K562 (cell line): ENCODE measurements around the gene UTP14A. TPM values are rescaled to one million over a fixed set of nuclear protein-coding genes. Genes with fewer than 3 reads are reported as not detected.

Experiments
- ELF1 ChIP-seq: fragments of 200-800 bp; sonication (Bioruptor generic); IDR thresholded peaks from 2 replicates; pipeline ENCODE4 v1.6.1; 2016; ENCODE audit warnings: missing genetic modification characterization, missing compliant biosample characterization
- ESRRA ChIP-seq: fragments of 450-650 bp; IDR thresholded peaks from 2 replicates; pipeline ENCODE4 v1.6.1; 2014; ENCODE audit warnings: low read depth, mild to moderate bottlenecking, moderate library complexity, borderline replicate concordance
- FUS ChIP-seq: fragments of 200-400 bp; formaldehyde crosslinking; optimal IDR thresholded peaks from 2 replicates; pipeline ENCODE3; 2017; ENCODE audit warnings: low read depth, low read length
- KLF1 ChIP-seq: fragments of 450-650 bp; IDR thresholded peaks from 2 replicates; pipeline ENCODE4 v1.6.1; 2016; ENCODE audit warnings: missing genetic modification characterization, missing compliant biosample characterization
- SPI1 ChIP-seq: IDR thresholded peaks from 2 replicates; pipeline ENCODE4 v1.6.1; 2011; ENCODE audit warnings: low read depth, low read length, control low read depth, borderline replicate concordance
- TBP ChIP-seq: optimal IDR thresholded peaks from 2 replicates; pipeline ENCODE3; 2011; ENCODE audit warnings: low read depth, low read length, improper control_type of control experiment
- ZFP30 ChIP-seq: fragments of 250-450 bp; sonication (Bioruptor Pico); IDR thresholded peaks from 2 replicates; pipeline ENCODE4 v1.8.0; 2022; ENCODE audit warnings: moderate library complexity, mild to moderate bottlenecking, inconsistent platforms, borderline replicate concordance
- polyA plus RNA-seq, 8 experiments: library from polyadenylated mRNA; depleted of rRNA in 4 of 8; stranded (reverse) in 5 of 8; unstranded in 3 of 8; fragments of >200 nt; fragmentation: Nextera tagmentation in 2 of 8; fragmentation: Illumina TruSeq in 1 of 8; extraction: Ambion mirVana in 2 of 8; extraction: Trizol in 1 of 8; gene quantifications; 2 replicates each; pipeline versions ENCODE4 v1.2.1 to v1.2.3, GENCODE V29; 2011 to 2014; ENCODE audit warnings: inconsistent platforms in 1 of 8, missing spikeins in 1 of 8
- total RNA-seq, 7 experiments: library from RNA; depleted of rRNA in 6 of 7; stranded (reverse); fragments of >200 nt in 6 of 7; fragmentation: Illumina TruSeq in 2 of 7; extraction: Trizol in 2 of 7; gene quantifications; 2 replicates each; pipeline versions ENCODE4 v1.2.1 to v1.2.3, GENCODE V29; 2011 to 2021; ENCODE audit warnings: low replicate concordance in 1 of 7
- TF ChIP-seq, protein P1 (sequence below): fragments of 250-450 bp; sonication (Bioruptor Pico); IDR thresholded peaks from 2 replicates; pipeline ENCODE4 v1.9.0; 2021; ENCODE audit warnings: mild to moderate bottlenecking, inconsistent platforms
- TF ChIP-seq, protein P2 (sequence below), 2 experiments: IDR thresholded peaks in 1 of 2; conservative IDR thresholded peaks in 1 of 2; 2 replicates each; pipeline ENCODE4 v1.6.1; 2016; ENCODE audit warnings: low read depth in 2 of 2, mild to moderate bottlenecking in 1 of 2, missing compliant biosample characterization in 1 of 2, missing genetic modification characterization in 1 of 2, moderate library complexity in 1 of 2
- TF ChIP-seq, protein P3 (sequence below), 2 experiments: fragments of 450-650 bp in 1 of 2; sonication (generic) in 1 of 2; formaldehyde crosslinking in 1 of 2; IDR thresholded peaks; 2 replicates each; pipeline versions ENCODE4 v1.7.1 to v1.9.0; 2016 to 2022; ENCODE audit warnings: inconsistent platforms in 1 of 2, mild to moderate bottlenecking in 1 of 2, missing genetic modification reagents in 1 of 2

The UTP14A gene
- total and polyA plus RNA-seq, 9 of the 15 experiments (the other 6 are each of a cell fraction or from before 2014, with no cell fraction given), result 30.5 to 91.0 (median 64.1) TPM

DNA sequence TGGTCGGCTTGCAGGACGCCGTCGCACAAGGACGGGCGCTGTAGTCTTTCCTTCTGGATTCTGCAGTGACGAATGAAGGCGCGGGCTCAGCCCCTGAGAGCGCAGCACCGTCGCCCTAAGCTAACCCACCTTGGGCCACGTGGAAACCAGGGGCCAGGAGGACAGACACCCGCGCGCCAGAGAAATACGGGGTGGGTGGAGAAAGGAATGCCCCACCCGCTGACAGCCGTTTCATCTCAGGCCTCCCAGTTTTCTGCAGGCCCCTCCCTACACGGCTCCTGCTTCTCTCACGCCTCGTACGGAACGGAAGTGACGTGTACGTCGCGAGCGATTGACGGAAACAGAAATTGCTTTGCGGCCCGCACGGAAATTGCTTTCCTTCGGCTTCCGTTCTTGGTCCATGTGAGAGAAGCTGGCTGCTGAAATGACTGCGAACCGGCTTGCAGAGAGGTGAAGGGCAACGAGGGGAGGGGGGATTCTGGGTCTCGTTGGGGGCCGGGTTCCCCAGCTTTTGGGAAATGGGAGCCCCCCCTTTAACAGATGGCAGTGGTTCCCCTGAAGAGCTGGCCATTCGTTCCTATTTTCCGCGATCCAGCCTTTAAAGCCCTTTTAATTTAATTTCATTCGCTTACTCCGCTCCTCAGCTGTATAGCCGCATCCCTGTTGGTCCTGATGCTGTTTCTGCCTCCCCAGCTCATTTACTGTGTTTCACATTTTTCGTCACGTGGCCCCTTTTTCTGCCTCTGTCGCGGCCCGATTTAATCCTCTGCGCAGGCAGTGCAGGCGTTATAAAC, at the start of gene UTP14A (continued):
- peak; percentile 44; the same call in 1 of the 2 replicates for TF ChIP-seq SPI1
- no peak for TF ChIP-seq FUS
- TF ChIP-seq ESRRA, result 0 out of 2 replicates have a peak, but pooled peaks have one; percentile 32
- TF ChIP-seq TBP, result peak; percentile 72
- TF ChIP-seq, protein P1, sequence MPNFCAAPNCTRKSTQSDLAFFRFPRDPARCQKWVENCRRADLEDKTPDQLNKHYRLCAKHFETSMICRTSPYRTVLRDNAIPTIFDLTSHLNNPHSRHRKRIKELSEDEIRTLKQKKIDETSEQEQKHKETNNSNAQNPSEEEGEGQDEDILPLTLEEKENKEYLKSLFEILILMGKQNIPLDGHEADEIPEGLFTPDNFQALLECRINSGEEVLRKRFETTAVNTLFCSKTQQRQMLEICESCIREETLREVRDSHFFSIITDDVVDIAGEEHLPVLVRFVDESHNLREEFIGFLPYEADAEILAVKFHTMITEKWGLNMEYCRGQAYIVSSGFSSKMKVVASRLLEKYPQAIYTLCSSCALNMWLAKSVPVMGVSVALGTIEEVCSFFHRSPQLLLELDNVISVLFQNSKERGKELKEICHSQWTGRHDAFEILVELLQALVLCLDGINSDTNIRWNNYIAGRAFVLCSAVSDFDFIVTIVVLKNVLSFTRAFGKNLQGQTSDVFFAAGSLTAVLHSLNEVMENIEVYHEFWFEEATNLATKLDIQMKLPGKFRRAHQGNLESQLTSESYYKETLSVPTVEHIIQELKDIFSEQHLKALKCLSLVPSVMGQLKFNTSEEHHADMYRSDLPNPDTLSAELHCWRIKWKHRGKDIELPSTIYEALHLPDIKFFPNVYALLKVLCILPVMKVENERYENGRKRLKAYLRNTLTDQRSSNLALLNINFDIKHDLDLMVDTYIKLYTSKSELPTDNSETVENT (CRISPR knock-in tag), result no peak
- 0 out of 2 replicates have a peak, but pooled peaks have one; percentile 22 for TF ChIP-seq KLF1
- TF ChIP-seq, protein P2, sequence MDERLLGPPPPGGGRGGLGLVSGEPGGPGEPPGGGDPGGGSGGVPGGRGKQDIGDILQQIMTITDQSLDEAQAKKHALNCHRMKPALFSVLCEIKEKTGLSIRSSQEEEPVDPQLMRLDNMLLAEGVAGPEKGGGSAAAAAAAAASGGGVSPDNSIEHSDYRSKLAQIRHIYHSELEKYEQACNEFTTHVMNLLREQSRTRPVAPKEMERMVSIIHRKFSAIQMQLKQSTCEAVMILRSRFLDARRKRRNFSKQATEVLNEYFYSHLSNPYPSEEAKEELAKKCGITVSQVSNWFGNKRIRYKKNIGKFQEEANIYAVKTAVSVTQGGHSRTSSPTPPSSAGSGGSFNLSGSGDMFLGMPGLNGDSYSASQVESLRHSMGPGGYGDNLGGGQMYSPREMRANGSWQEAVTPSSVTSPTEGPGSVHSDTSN (CRISPR knock-in tag; IDR thresholded peaks at IDR 0.05; ENCODE audit: low read depth), result no peak
- TF ChIP-seq, protein P2 (tag; conservative IDR thresholded peaks at IDR 0.05; ENCODE audit: low read depth), result peak; percentile 46; the same call in 1 of the 2 replicates
- TF ChIP-seq, protein P3, sequence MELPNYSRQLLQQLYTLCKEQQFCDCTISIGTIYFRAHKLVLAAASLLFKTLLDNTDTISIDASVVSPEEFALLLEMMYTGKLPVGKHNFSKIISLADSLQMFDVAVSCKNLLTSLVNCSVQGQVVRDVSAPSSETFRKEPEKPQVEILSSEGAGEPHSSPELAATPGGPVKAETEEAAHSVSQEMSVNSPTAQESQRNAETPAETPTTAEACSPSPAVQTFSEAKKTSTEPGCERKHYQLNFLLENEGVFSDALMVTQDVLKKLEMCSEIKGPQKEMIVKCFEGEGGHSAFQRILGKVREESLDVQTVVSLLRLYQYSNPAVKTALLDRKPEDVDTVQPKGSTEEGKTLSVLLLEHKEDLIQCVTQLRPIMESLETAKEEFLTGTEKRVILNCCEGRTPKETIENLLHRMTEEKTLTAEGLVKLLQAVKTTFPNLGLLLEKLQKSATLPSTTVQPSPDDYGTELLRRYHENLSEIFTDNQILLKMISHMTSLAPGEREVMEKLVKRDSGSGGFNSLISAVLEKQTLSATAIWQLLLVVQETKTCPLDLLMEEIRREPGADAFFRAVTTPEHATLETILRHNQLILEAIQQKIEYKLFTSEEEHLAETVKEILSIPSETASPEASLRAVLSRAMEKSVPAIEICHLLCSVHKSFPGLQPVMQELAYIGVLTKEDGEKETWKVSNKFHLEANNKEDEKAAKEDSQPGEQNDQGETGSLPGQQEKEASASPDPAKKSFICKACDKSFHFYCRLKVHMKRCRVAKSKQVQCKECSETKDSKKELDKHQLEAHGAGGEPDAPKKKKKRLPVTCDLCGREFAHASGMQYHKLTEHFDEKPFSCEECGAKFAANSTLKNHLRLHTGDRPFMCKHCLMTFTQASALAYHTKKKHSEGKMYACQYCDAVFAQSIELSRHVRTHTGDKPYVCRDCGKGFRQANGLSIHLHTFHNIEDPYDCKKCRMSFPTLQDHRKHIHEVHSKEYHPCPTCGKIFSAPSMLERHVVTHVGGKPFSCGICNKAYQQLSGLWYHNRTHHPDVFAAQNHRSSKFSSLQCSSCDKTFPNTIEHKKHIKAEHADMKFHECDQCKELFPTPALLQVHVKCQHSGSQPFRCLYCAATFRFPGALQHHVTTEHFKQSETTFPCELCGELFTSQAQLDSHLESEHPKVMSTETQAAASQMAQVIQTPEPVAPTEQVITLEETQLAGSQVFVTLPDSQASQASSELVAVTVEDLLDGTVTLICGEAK (IDR thresholded peaks at IDR 0.05), result peak; percentile 94
- TF ChIP-seq, protein P3 (CRISPR knock-in tag; IDR thresholded peaks at IDR 0.05), result no peak
- TF ChIP-seq ZFP30 (CRISPR knock-in tag), result no peak
- TF ChIP-seq ELF1 (tag), result peak; percentile 68
